GM10248 (cell line): Measurements from ENCODE around the gene C3orf18.

Experiments
- CTCF ChIA-PET: fragments of 300-600 bp; sonication (Branson Sonifier 250); formaldehyde crosslinking; extraction: SDS; loops from one replicate; lab custom pipeline; 2021; ENCODE audit warnings: antibody characterized with exemption; lab: Yijun Ruan, JAX
- POLR2A ChIA-PET: fragments of 350-650 bp; sonication (Branson Sonifier 250); formaldehyde crosslinking; extraction: SDS; loops from one replicate; lab custom pipeline; 2020; ENCODE audit warnings: antibody characterized with exemption; lab: Yijun Ruan, JAX
- DNase-seq: peaks from one replicate; pipeline ENCODE4 v3.0.0; 2012; ENCODE audit errors: extremely low spot score
- CTCF ChIP-seq: IDR thresholded peaks from 2 replicates; pipeline ENCODE4 v1.5.1; 2012; ENCODE audit warnings: mild to moderate bottlenecking, low read depth; ENCODE audit errors: extremely low read depth, missing control alignments, control extremely low read depth

Gene C3orf18

GRCh38 chr3:50533807-50534461 is 33.6 kb downstream of the C3orf18 start:
- DNase-seq = no peak
- ChIA-PET POLR2A (no interaction called here), CTCF (interaction anchor here (0.8 to 2.6 kb wide), 2 partner anchors 9 to 15 kb away, joined by 3 to 10 read pairs; no protein-coding TSS in a partner anchor)
- no peak for TF ChIP-seq CTCF

- POLR2A ChIA-PET = no interaction called here
- CTCF ChIA-PET = no interaction called here
- TF ChIP-seq CTCF = no peak
- DNase-seq = no peak
Observed at GRCh38 chr3:50533316-50533715, 34.2 kb downstream of the C3orf18 start.

- ChIA-PET POLR2A (no interaction called here), CTCF (no interaction called here)
- DNase-seq = no peak
- TF ChIP-seq CTCF = no peak
Observed at GRCh38 chr3:50532062-50532705, 35.4 kb downstream of the C3orf18 start.

GRCh38 chr3:50531201-50531600 is 36.3 kb downstream of the C3orf18 start:
- ChIA-PET POLR2A (no interaction called here), CTCF (no interaction called here)
- no peak for DNase-seq
- no peak for TF ChIP-seq CTCF

- no peak for DNase-seq
- ChIA-PET POLR2A (no interaction called here), CTCF (no interaction called here)
- TF ChIP-seq CTCF = no peak
Observed at GRCh38 chr3:50530001-50530970, 37.3 kb downstream of the C3orf18 start.

- CTCF ChIA-PET = interaction anchor here (1.4 kb wide), 1 partner anchor 16 kb away, joined by 3 read pairs; no protein-coding TSS in a partner anchor
- DNase-seq = peak; percentile 72
- POLR2A ChIA-PET = no interaction called here
- no peak for TF ChIP-seq CTCF
Observed at GRCh38 chr3:50525987-50526386, 41.6 kb downstream of the C3orf18 start.
